ENCODE measurements around the gene EFNA2.
A peak's percentile ranks its signal among the peaks of the same experiment; 100 is the strongest.

The EFNA2 gene

DNA sequence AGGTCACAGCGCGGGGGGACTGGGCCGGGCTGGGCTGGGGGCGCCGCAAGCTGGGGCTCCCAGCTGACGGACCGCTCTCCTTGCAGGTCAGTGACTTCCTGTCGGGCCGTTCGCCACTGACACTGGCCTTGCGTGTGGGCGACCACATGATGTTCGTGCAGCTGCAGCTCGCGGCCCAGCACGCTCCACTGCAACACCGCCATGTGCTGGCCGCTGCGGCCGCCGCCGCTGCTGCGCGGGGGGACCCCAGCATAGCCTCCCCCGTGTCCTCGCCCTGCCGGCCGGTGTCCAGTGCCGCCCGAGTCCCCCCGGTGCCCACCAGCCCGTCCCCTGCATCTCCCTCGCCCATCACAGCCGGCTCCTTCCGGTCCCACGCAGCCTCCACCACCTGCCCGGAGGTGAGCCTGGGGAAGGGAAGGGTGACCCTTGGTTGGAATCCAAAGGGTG, 31.6 kb upstream of the EFNA2 start:
- Mint-ChIP-seq H3K27me3 (no peaks in the 10 kb centered on the region), H3K4me1 (ENCODE audit: low read depth) (peaks cover 39% of the 10 kb centered on the region), H3K9me3 (no peaks in the 10 kb centered on the region), H3K4me3 (peak overlapping the region; percentile 20), H3K27ac (no peak overlapping the region), H3K36me3 (ENCODE audit: low read depth) (peaks cover 39% of the 10 kb centered on the region)

DNA sequence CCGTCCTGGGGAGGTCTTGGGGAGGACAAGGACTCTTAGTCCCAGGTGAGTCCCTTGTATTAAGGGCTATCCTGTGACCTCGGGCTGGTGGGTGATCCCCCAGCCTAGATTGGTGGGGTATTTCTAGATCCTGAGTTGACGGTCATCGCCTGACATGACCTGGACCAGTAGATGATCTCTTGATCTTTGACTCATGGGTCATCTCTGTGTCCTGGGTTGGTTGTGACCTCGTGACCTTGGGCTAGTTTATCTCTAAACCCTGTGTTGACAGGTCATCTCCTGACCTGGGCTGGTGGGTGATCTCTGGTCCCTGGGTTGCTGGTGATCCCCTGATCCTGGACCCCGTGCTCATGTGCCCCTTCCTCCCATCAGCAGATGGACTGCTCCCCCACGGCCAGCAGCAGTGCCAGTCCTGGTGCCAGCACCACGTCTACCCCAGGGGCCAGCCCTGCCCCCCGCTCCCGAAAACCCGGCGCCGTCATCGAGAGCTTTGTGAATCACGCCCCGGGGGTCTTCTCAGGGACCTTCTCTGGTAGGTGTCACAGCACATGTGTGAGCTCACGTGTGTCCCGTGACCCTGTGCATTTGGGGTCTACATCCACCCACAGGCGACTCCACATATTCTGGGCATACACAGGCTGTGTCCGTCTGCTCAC, 31.0 kb upstream of the EFNA2 start:
- H3K9me3 Mint-ChIP-seq, result no peaks in the 10 kb centered on the region
- H3K36me3 Mint-ChIP-seq (ENCODE audit: low read depth), result peaks cover 39% of the 10 kb centered on the region
- H3K4me3 Mint-ChIP-seq, result peak overlapping the region; percentile 20
- peak overlapping the region; percentile 85 for H3K27ac Mint-ChIP-seq
- H3K27me3 Mint-ChIP-seq, result no peaks in the 10 kb centered on the region
- H3K4me1 Mint-ChIP-seq (ENCODE audit: low read depth), result peaks cover 45% of the 10 kb centered on the region

DNA sequence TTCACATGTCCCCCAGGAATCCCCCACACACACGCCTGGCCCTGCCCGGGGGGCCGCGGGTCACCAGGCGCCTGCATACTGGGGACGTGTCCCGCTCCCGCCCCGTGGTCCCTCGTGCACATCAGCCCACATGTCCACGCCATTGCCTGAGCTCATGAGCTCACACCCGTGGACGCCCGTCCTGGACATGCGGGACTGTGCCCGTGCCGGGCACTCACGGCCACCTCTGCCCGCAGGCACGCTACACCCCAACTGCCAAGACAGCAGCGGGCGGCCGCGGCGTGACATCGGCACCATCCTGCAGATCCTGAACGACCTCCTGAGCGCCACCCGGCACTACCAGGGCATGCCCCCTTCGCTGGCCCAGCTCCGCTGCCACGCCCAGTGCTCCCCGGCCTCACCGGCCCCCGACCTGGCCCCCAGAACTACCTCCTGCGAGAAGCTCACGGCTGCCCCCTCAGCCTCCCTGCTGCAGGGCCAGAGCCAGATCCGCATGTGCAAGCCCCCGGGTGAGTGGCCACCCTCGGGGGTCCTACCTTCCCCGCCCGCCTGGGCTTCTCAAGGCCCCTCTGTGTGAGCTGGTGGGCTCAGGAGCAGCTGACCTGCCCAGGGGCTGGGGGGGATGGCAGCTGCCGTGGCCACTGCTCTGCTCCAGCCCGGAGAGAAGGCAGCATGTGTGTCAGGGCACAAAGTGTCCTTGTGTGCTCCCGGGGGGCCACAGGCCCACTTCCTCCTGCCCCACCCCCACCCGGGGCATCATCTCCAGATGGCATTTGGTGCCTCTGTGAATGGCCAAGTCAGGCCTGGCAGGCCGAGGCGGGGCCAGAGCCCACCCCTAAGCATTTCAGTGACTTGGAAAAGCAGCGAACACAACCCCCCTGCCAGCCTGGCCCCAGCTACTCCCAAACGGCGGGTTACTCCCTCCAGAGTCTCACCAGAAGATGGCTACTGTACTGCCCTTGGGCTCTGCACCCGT, 30.2 kb upstream of the EFNA2 start:
- Mint-ChIP-seq H3K9me3 (no peaks in the 10 kb centered on the region), H3K4me3 (no peak overlapping the region), H3K4me1 (ENCODE audit: low read depth) (peaks cover 50% of the 10 kb centered on the region), H3K27me3 (no peaks in the 10 kb centered on the region), H3K36me3 (ENCODE audit: low read depth) (peaks cover 39% of the 10 kb centered on the region), H3K27ac (peak overlapping the region; percentile 85)

DNA sequence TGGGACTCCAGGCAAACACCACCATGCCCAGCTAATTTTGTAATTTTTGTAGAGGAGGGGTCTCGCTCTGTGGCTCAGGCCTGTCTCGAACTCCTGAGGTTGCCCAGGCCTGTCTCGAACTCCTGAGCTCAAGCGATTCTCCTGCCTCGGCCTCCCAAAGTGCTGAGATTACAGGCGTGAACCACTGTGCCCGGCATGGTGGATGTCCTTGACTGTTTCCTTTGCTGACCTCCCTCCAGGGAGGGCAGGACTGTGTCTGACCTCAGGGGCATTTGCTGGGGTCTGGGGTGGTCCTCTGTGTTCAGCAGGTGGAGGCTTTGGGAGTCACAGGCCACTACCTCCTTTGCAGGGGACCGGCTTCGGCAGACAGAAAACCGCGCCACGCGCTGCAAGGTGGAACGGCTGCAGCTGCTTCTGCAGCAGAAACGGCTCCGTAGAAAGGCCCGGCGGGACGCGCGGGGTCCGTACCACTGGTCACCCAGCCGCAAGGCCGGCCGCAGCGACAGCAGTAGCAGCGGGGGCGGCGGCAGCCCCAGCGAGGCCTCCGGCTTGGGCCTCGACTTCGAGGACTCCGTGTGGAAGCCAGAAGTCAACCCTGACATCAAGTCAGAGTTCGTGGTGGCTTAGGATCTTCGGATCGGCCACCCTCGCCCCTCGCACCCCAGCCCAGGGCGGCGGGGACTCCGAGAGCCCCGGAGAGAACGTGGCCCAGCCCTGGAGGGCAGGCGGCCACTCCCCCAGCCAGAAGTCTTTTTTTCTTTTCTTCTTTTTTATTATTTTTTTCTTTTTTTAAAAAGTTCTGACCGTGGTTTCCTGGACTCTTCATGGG, 28.8 kb upstream of the EFNA2 start:
- H3K36me3 Mint-ChIP-seq (ENCODE audit: low read depth), result peaks cover 32% of the 10 kb centered on the region
- peaks cover 58% of the 10 kb centered on the region for H3K4me1 Mint-ChIP-seq (ENCODE audit: low read depth)
- peak overlapping the region; percentile 58 for H3K4me3 Mint-ChIP-seq
- H3K9me3 Mint-ChIP-seq, result no peaks in the 10 kb centered on the region
- H3K27me3 Mint-ChIP-seq, result no peaks in the 10 kb centered on the region
- H3K27ac Mint-ChIP-seq, result peak overlapping the region; percentile 93

DNA sequence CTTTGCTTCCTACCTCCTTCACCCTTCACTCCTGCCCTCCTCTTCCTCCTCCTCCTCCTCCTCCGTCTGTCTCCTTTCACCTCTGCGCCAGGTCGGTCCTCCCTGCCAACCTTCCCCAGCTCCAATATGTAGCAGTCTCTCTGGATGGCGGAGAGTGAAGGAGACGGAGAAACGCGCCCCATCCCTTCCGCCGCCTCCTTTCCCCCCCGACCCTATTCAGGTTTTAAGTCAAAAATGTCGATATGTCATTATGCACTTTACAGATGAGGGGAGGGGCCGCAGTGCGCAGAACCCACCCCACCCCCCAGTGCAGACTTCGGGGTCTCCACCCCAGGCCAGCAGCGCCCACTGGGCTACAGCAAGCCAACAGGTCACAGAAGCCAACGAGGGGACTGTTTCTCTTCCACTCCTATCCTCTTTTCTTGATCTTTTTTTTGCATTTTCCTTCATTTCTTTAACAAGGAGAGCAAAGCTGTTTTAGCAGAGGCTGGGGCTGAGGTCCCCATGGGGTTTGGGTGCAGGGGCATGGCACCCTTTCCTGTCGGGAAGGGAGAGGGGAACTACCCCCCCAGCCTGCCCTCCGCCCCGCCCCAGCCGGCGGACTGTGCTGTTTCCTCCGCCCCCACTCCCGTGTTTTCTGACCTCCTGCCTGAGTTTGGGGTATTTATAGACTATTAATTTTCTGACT, 28.1 kb upstream of the EFNA2 start:
- Mint-ChIP-seq H3K4me1 (ENCODE audit: low read depth) (peaks cover 62% of the 10 kb centered on the region), H3K27ac (peak overlapping the region; percentile 93), H3K9me3 (no peaks in the 10 kb centered on the region), H3K36me3 (ENCODE audit: low read depth) (peaks cover 26% of the 10 kb centered on the region), H3K27me3 (no peaks in the 10 kb centered on the region), H3K4me3 (peak overlapping the region; percentile 58)

DNA sequence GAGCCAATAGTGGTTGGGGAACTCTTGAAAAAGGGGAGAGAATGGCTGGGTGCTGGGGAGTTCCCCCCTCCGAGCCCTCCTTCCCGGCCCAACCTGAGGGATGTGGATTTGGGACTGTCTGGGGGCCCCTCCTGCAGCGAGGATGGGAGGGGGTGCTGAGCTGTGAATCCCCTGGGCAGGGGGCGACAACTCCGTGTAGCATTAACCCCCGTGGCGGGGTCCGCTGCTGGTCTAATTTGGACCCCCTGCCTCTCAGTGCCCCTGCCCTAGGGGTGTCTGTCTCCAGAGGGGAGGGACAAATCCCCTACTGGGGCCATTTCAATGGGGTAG, 27.5 kb upstream of the EFNA2 start:
- Mint-ChIP-seq H3K4me1 (ENCODE audit: low read depth) (peaks cover 66% of the 10 kb centered on the region), H3K27me3 (no peaks in the 10 kb centered on the region), H3K4me3 (peak overlapping the region; percentile 58), H3K9me3 (no peaks in the 10 kb centered on the region), H3K27ac (peak overlapping the region; percentile 93), H3K36me3 (ENCODE audit: low read depth) (peaks cover 26% of the 10 kb centered on the region)

DNA sequence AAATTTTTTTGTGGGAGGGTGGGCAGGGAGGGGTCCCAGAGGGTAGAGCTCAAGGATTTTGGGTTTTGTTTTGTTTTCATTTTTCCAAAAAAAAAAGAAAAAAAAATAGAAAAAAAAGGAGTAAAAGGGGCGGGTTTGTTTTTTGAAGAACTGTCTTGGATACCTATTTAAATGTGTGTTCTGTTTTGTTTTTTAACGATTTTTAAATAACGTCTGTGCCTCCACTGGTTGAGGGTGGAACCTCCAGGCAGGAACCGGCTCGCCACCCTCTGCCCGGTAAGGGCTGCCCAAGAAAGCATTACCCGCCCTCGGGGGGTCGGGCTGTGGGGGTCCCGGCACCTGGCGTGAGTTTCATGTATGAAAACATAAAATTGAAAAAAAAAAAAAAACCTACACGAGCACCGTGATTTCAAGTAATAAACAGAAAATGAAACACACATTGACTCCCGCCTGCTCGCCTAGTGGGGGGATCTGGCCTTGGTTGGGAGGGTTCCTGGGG, 26.9 kb upstream of the EFNA2 start:
- Mint-ChIP-seq H3K4me3 (peak overlapping the region; percentile 85), H3K4me1 (ENCODE audit: low read depth) (peaks cover 65% of the 10 kb centered on the region), H3K27me3 (no peaks in the 10 kb centered on the region), H3K9me3 (no peaks in the 10 kb centered on the region), H3K36me3 (ENCODE audit: low read depth) (peaks cover 25% of the 10 kb centered on the region), H3K27ac (peak overlapping the region; percentile 93)

DNA sequence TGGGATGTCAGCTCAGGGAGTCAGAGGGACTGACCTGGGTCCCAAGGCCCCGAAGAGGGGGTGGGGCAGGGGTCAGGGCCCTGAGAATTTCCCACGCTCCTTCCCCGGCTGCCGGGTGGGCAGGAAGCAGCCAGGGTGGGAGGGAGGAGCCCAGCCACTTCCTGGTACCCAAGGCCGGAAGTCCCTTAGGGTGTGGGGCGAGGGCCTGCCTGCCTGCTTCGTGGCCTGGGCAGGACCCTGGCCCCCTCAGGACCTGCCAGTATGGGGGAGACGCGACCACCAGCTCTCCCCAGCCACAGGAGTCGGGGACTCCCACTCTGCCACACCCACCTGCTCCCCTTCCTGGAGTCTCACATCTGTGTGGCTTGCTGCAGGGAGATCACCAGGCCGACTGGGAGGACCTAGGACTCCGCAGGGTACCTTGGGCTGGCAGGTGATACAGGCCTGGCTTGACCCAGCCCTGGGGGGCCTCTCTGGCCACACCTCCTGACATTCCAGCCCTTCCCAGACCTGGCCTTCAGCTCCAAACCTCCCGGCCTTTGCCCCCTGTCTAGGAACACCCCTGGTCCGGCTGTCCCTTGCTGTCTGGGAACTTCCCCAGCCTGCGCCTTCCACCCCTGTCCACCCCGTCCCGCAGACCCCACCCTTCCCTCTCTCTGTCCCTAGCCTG, 26.3 kb upstream of the EFNA2 start:
- H3K4me1 Mint-ChIP-seq (ENCODE audit: low read depth), result peaks cover 70% of the 10 kb centered on the region

DNA sequence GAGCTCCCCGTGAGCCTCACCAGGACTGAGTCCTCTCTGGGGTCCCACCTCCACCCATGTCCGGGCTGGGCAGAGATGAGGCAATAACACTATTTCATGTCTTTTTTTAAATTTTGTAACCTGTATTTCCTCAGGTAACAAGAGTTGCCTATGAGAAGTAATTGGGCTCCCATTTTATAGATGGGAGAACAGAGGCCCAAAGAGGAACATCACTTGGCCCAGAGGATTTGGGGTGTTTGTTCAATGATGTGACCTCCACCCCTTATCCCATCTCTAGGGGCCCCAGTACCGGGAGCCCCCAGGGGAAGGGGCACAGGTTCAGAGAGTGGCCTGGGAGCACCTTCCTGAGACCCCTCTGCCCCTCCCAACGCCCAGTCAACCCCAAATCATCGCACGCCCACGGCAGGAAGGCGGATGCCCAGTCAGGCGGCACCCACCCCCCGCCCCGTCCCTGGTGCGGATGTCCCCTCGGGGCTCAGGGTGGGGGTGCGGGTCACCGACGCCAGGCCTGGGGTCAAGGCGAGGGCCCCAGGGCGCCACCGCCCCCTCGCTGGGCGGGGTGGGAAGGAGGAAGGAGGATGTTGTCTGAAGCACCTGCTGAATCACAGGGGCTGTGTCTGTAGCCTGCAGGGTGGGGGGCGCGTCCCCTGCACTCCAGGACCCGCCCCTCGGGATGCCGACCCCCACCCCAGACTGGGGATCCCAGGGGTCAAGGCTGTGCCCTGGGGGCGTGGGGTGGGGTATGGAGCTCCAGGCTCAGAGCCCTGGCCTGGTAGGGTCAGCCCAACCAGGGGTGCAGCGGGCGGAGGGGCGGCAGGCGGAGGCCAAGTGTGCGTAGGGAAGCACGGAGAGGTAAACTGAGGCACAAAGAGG, 25.6 kb upstream of the EFNA2 start:
- Mint-ChIP-seq H3K27ac (peak overlapping the region; percentile 93), H3K4me1 (ENCODE audit: low read depth) (peaks cover 68% of the 10 kb centered on the region)

More for the DNA sequence above, 26.3 kb upstream of the EFNA2 start:
- peak overlapping the region; percentile 93 for H3K27ac Mint-ChIP-seq
- H3K27me3 Mint-ChIP-seq, result no peaks in the 10 kb centered on the region
- peak overlapping the region; percentile 85 for H3K4me3 Mint-ChIP-seq
- H3K36me3 Mint-ChIP-seq (ENCODE audit: low read depth), result peaks cover 25% of the 10 kb centered on the region
- H3K9me3 Mint-ChIP-seq, result no peaks in the 10 kb centered on the region

DNA sequence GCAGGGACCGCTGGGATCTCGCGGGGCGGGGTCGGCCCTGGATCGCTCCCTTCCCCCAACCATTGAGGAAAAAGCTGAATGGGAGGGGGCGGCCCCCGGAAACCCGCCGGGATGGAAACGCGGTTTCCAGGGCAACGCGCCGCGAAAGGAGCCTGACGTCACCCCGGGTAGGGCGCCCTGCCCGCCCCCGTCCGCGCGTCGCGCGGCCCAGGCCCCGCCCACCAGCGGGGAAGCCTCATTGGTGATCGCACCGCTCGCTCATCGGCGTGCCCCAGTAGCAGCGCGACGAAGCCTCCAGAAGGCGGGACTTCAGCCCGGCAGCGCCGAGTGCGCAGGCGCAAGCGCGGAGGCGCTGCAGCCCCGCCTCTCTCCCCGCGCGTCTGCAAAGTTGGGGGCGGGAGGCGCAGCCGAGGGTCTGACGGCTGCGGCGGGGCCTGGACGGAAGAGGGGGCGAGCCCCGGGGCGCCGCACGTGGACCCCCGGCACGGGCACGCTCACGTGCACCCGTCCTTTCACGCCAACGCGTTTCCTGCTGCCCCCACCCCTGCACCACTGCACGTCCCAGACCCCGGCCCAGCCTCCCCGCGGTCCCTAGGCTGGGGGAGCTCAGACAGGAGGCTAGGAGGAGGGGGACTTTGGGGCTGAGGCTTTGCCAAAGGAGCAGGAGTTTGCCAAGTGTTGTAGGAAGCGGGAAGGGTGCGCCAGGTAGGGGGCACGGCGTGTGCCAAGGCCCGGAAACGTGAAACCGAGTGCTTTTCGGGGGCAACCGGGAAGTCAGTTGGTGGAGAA, 24.7 kb upstream of the EFNA2 start:
- Mint-ChIP-seq H3K4me1 (ENCODE audit: low read depth) (peaks cover 76% of the 10 kb centered on the region), H3K36me3 (ENCODE audit: low read depth) (peaks cover 14% of the 10 kb centered on the region), H3K9me3 (no peaks in the 10 kb centered on the region), H3K4me3 (peak overlapping the region; percentile 97), H3K27ac (peak overlapping the region; percentile 93), H3K27me3 (no peaks in the 10 kb centered on the region)

More for the DNA sequence above, 25.6 kb upstream of the EFNA2 start:
- H3K4me3 Mint-ChIP-seq, result peak overlapping the region; percentile 85
- H3K9me3 Mint-ChIP-seq, result no peaks in the 10 kb centered on the region
- peaks cover 18% of the 10 kb centered on the region for H3K36me3 Mint-ChIP-seq (ENCODE audit: low read depth)
- no peaks in the 10 kb centered on the region for H3K27me3 Mint-ChIP-seq

DNA sequence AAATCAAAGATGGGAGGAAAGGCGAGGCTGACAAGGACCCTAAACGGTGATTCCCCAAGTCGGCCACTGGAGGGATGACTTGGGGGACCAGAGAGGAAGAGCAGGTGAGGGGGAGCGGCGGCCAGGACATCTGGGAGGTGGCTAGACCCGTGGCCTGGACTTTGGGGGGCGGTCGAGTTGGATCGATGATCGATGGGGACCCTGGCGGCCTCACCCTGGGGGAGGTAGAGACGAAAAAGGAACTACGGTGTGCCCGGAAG, 24.2 kb upstream of the EFNA2 start:
- peaks cover 76% of the 10 kb centered on the region for H3K4me1 Mint-ChIP-seq (ENCODE audit: low read depth)
- H3K4me3 Mint-ChIP-seq, result peak overlapping the region; percentile 97
- no peaks in the 10 kb centered on the region for H3K9me3 Mint-ChIP-seq
- H3K27me3 Mint-ChIP-seq, result no peaks in the 10 kb centered on the region
- H3K27ac Mint-ChIP-seq, result peak overlapping the region; percentile 93
- peaks cover 12% of the 10 kb centered on the region for H3K36me3 Mint-ChIP-seq (ENCODE audit: low read depth)

DNA sequence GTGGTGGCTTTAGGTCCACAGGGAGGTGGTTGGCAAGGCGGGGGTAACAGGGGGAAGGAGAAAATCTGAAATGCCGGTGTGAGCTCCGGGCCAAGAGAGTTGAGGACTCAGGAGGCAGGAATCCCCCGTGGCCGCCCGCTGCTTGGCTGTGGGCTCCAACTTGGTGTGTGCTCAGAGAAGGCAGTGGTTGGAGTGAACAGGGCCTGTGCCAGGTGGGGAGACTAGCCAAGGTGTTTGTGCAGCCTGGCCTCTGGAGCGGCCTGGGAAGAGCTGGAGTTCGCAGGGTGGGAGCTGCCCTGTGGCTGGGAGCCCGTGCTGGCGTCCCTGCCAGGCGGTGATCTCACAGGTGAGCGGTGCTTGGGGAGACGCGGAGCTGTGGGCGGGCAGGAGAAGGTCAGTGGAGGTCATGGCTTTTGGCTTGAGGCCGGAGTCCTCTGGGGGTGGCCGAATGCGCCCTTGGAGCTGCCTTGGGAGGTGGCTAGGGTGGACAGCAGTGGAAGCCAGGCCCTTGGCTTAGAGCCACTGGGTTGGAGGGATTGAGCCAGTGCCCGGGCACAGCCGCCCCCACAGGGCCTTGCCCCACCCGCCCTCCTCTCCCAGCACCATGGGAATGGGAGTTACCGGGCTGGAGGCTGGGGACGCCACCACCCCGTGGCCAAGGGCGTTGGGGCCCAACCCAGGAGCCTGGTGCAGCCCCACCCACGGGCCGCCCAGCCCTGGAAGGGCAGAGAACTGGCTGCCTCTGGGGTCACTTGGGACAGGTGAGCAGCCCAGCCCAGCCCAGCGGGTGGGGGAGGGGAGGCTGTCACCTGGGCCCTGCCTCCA, 23.7 kb upstream of the EFNA2 start:
- H3K36me3 Mint-ChIP-seq (ENCODE audit: low read depth), result peaks cover 10% of the 10 kb centered on the region
- H3K4me1 Mint-ChIP-seq (ENCODE audit: low read depth), result peaks cover 73% of the 10 kb centered on the region
- no peaks in the 10 kb centered on the region for H3K9me3 Mint-ChIP-seq
- H3K27ac Mint-ChIP-seq, result peak overlapping the region; percentile 93
- no peaks in the 10 kb centered on the region for H3K27me3 Mint-ChIP-seq
- H3K4me3 Mint-ChIP-seq, result peak overlapping the region; percentile 97
